ENCODE data around the gene INPP5D.
"Not testable (repeated sequence)": the region's sequence is repeated elsewhere in the genome, so short reads cannot be mapped to it uniquely, and the experiment has no call there.

INPP5D gene

DNA sequence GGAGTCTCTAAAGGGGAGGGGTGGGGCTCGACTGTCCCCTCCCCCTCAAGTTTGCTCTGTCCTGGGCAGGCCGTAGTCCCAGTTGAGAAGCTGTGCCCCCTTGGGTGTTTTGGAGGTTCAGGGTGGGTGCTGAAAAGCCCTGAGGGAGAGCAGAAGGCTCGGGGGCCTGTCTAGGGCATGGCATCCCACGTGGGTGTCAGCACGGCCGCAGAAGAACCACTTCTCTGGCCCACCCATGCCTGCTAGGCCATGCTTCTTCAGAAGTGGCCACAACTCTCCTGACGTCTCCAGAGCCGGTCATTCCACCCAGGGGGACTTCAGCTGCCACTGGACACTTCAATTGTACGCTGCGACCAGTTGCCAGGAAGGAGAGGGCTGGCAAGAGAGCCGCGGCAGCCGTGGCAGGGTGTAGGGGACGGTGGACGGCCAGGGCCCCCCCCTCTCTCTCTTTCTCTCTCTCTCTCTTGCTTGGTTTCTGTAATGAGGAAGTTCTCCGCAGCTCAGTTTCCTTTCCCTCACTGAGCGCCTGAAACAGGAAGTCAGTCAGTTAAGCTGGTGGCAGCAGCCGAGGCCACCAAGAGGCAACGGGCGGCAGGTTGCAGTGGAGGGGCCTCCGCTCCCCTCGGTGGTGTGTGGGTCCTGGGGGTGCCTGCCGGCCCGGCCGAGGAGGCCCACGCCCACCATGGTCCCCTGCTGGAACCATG, at the start of gene INPP5D:
Gene INPP5D, plus strand, starts transcription at position 546 of the 704 bp plus-strand sequence. Its CDS starts 137 bp downstream, at position 683.
- no peak for DNase-seq (ENCODE audit: low read depth, low spot score)

DNA sequence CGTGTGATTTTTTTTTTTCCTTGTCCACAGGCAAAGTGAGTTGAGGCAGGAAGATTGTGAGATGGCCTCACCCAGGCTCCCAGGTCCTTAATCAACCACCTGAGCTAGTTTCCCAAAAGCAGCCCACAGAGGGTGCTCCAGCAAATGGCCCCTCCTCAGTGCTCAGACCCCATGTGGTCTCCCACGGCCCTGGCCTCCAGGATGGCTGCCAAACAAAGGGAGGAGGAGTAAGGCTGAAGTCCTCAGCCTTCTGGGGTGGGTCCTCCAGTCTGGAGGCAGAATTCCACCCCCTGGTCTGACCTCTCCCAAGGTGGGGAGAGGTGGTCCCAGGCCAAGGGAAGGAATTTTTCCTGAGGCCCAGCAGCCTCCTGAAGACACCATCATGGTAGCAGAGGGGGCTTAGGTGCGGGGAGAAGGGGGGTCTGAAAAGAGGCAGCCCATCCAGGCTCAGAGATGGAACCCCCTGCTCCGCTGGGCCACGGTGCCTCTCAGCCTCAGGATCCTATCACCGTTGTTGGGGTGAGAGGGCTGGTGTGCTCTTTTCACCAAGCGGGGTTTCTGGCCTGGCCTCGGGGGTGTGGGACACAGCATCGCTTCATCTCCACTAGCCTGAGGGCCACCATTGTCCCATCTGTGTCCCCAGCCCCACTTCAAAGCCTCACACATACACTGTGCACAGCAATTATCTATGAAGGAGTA, 49.4 kb upstream of the INPP5D start:
- no peak for DNase-seq (ENCODE audit: low read depth, low spot score)

DNA sequence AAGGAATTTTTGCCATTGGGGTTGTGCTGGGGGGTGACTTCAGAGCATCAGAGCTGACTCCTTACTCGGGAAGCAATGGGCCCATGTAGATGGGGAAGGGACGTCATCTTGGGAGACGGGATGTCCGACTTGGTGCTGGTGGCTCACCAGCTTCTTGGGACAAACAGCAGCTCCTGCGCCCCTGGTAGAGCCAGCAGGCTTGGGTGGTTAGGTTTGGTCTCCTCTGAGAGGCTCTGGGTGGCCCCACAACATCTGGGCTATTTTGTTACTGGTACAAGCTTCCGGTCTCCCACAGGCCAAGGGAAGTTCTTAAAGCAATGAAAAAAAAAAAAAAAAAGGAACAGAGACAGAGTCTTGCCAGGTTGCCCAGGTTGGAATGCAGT, 48.9 kb upstream of the INPP5D start:
- no peak for DNase-seq (ENCODE audit: low read depth, low spot score)

DNA sequence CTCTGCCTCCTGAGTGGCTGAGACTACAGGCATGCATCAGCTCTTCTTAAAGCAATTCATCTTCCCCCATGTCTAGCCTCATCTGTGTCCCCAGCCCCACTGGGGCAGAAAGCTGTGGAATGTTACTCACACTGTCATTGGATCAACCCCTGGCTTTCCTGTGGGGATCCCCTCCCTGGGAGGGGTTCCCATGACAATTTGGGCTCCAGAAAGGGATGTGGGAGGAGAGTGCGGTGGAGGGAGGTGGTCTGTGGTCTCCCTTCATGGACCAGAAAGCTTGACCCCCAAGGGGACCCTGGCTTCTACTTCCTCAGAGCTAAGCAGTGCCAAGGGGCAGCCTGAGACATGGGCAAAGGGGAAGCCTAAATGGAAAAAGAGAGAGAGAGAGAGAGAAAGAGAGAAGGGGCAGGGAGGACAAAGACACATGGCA, 48.4 kb upstream of the INPP5D start:
- DNase-seq (ENCODE audit: low read depth, low spot score): no peak

DNA sequence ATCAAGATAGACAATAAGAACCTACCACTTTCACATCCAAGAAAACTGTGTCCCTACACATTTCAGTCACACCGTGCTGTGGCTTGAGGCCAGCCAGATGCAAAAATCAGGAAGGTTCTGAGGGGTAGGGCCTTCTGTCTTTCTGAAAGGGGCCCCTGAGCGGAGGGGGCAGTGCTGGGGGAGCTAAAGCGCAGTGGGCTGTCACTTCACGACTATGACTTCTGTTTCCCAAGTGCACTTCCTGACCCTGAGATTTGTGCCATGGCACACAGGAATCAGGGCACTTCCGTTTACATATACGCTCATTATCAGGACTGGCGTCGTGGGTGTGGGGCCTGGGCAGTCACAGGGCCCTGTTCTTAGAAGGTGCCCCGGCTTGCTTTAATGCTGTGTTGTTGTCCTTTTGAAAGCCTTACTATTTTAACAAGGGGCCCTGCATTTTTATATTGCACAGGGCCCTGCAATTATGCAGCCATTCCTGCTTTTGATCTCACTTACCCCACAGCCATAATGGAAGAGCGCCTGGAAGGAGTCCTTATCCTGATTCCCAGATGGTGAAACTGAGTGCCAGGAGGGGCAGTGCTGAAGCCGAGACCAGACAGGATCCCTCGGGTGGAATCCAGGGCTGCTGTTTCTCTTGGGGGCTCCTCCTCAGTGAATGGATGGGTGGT, 47.7 kb upstream of the INPP5D start:
- DNase-seq (ENCODE audit: low read depth, low spot score): no peak

- DNase-seq (ENCODE audit: low read depth, low spot score): no peak
Measured at GRCh38 chr2:233013027-233013461, 47.1 kb upstream of the INPP5D start, which contains the start of gene NGEF. Gene NGEF (minus strand): TSS chr2:233013256. CDS start chr2:232974890, 38,366 bp downstream.

DNA sequence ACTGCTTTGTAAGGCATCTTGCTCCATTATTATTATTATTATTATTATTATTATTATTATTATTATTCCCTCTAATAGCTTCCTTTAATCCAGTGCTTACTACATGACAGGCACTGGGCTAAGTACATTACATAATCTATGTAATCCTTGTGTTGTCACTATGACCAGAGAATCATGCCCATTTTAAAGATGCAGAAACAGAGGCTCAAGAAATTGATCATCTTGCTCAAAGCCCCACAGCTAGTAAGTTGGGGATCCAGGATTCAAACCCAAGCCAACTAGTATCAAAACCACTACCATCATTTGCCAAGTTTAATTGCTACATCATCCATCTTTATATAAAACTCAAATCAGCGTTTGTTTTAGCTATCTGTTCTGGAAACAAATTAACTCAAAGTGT, 46.5 kb upstream of the INPP5D start:
- no peak for DNase-seq (ENCODE audit: low read depth, low spot score)

- DNase-seq (ENCODE audit: low read depth, low spot score): no peak
Measured at GRCh38 chr2:233015019-233015645, 45.0 kb upstream of the INPP5D start.

DNA sequence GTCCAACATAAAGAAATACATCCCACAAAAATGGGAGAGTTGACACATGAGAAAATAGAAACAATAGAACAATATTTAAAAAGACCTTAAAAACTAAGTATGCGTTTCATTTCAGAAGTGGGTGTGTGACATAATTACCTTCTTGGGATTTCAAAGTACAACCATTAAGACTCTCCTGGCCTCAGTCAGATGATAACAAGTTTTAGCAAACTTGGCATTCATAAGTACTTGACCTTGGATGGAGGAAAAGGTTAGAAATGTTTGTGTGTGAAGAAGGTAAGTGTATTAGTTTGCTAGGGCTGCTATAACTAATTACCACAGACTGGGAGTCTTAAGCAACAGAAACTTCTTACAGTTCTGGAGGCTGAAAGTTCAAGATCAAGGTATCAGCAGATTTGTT, 42.2 kb upstream of the INPP5D start:
- DNase-seq (ENCODE audit: low read depth, low spot score): no peak

- DNase-seq (ENCODE audit: low read depth, low spot score): not testable (repeated sequence)
Measured at GRCh38 chr2:233019610-233020009, 40.5 kb upstream of the INPP5D start.

DNA sequence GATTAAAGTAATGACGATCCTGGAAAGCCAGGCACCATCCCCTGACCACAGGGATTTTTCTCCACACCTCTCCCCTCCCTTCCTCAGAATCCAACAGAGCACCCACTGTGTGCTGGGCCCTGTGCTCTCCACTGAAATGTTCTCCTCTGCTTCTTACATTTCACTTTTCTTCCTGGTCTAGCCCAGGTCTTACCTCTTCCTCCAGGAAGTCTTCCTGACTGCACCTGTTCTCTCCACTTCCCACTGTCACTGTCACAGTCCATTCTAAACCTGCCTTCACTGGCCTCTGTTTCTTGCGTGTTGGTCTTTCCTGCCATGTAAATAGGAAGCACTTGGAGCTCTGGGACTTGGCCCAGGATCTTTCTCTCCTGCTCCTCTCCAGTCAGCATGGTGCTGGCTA, 39.7 kb upstream of the INPP5D start:
- no peak for DNase-seq (ENCODE audit: low read depth, low spot score)

DNA sequence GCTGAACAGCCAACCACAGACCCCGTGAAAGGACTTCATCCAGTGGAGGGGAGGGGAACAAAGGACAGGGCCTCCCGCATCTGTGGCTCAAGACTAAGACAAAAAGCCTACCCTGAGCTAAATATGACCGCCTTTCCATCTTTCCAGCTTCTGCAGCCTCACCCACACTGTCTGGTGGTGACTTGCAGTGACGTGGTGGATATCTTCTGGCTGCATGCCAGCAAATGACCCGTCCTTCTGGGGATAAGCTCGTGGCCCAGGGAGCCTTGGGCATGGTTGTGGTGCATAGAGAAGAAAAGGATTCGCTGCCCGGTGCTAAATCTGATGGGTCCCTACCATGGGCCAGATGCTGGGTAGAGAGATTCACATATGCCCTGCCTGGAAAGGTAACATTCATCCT, 38.4 kb upstream of the INPP5D start:
- no peak for DNase-seq (ENCODE audit: low read depth, low spot score)

DNA sequence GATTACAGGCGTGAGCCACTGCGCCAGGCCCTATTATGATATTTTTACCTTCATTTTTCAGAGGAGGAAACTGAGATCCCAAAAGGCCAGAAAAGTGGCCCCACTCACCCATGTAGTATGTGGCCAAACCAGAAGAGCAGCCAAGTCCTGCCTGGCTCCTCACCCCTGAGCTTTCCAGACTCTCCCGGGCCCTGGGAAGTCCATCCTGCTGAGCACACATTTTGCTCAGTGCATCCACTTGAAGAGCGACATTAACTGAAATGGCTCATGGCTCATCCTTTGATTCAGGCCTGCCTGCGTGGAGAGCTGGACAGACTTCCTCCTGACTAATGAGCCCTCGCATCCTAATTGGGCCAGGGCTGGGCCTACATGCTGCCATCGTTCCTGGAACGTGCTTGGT, 37.6 kb upstream of the INPP5D start:
- no peak for DNase-seq (ENCODE audit: low read depth, low spot score)

GRCh38 chr2:233023007-233023760, 37.0 kb upstream of the INPP5D start:
- no peak for DNase-seq (ENCODE audit: low read depth, low spot score)

DNA sequence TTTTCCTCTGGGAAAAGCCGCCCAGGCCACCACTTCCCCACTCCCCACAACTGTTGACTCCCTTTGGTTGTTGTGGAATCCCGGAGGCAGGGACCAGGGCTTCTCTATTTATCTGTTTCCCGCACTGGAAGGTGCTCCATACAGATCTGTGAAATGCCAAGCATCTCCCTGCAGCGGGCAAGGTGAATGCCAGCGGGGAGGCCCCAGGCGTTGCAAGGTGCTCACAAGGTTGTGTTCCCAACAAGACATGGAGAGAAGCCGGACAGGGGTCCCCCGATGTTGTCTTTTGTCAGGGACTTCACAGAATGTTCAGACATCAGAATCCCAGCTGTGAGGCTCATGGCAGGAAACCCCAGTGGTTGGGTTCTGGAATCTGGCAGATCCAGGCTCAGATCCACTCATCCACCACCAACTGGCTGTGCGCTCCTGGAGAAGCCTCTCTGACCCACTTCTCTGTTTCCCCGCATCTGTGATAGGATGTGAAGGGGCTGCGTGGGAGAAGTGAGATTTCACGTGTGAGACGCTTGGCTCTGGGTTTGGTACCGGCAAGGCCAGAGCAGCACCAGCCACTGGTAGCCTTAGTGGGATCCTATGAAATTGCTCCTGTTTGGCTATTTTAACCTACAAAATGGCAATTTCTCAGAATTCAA, 36.3 kb upstream of the INPP5D start:
- DNase-seq (ENCODE audit: low read depth, low spot score): no peak

DNA sequence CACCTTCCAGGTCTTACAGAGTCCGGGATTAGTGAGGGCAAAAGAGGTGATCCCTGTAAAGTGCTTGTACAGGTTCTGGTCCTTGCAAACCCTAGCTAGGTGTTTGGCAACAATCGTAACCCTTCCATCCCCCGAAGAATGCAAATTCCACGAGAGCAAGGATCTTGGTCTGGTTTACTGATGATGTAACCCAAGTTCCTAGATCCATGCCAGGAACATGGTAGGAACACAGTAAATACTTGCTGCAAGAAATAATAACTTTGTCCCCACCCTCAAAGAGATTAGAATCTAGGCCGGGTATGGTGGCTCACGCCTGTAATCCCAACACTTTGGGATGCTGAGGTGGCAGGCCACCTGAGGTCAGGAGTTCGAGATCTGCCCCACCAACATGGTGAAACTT, 34.4 kb upstream of the INPP5D start:
- no peak for DNase-seq (ENCODE audit: low read depth, low spot score)

- no peak for DNase-seq (ENCODE audit: low read depth, low spot score)
Measured at GRCh38 chr2:233026198-233026813, 33.8 kb upstream of the INPP5D start.

- DNase-seq (ENCODE audit: low read depth, low spot score): no peak
Measured at GRCh38 chr2:233029321-233029720, 30.8 kb upstream of the INPP5D start.

DNA sequence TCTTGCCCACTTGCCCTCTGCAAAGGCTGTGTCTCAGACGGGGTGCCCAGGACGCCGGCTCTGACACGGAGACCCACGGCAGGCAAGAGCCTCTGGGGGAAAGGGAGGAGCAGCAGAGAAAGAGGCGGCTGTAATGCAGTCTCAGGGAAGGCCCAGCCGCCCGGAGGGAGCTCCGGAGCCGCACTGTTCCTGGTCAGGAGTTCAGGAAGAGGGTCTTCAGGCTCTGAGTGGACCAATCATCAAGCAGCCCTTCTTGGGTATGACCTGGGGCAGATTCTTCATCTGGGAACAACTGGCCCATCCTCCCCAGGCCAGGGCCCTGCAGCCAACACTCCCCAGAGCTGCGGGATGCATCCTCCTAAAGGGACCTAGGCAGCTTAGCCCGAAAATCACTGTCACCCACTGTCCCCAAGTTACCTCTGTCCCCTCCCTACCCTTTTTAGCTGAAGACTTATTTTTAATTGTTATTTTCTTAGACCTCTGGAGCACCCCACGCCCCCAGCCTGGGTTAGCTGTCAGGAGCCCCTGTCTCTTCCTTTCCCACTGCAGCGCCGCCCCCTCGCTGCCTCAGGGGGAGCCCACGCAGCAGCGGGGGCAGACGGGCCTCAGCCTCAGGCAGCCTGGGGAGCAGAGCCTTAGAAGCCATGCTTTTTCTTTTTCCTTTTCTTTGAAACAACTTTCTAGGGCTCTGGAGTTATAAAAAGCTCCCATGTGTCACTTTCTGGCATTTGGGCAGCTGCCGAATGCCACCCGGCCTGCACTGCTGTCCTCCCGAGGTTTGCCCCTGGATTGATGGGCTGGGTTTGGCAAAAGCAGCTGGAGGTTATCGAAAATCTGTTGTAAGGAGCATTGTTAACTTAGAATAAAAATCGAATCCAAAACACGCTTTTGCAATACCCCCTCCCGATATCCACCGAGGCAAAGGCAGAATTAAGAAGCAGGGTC, 28.3 kb upstream of the INPP5D start:
- no peak for DNase-seq (ENCODE audit: low read depth, low spot score)
